HG03469 (cell line): ENCODE results near the gene WFDC11.
"Not testable (repeated sequence)": the region's sequence is repeated elsewhere in the genome, so short reads cannot be mapped to it uniquely, and the experiment has no call there.

ENCODE experiments used
- ATAC-seq: cut with Tn5 transposase; IDR thresholded peaks from one replicate; pipeline ENCODE4 v1.9.1; 2021; ENCODE audit warnings: mild to moderate bottlenecking, moderate library complexity, moderate number of reproducible peaks; ENCODE audit not compliant: unreplicated experiment

Gene WFDC11

DNA sequence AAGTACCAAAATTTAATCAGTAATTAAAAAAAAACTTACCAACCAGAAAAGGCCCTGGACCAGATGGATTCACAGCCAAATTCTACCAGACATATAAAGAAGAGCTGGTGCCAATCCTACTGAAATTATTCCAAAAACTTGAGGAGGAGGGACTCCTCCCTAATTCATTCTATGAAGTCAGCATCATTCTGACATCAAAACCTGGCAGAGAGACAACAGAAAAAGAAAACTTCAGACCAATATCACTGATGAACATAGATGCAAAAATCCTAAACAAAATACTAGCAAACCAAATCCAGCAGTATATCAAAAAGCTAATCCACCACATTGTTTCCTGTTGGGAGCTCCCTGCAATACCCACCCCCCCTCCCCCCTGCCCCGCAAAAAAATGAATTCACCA lies at the start of gene WFDC11:
TSS of gene WFDC11 (minus strand) at position 101 of the 400 bp plus-strand sequence. CDS start 19,639 bp downstream, outside the sequence.
- ATAC-seq = no peak

DNA sequence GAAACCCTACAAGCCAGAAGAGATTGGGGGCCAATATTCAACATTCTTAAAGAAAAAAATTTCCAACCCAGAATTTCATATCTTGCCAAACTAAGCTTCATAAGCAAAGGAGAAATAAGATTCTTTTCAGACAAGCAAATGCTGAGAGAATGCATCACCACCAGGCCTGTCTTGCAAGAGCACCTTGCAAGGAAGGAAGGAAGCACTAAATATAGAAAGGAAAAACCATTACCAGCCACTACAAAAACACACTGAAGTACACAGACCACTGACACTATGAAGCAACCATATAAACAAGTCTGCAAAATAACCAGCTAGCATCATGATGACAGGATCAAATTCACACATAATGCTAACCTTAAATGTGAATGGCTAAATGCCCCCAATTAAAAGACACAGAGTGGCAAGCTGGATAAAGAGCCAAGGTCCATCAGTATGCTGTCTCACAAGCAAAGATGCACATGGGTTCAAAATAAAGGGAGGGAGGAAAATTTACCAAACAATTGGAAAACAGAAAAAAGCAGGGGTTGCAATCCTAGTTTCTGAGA lies 46.2 kb upstream of the WFDC11 start:
- ATAC-seq = not testable (repeated sequence)

DNA sequence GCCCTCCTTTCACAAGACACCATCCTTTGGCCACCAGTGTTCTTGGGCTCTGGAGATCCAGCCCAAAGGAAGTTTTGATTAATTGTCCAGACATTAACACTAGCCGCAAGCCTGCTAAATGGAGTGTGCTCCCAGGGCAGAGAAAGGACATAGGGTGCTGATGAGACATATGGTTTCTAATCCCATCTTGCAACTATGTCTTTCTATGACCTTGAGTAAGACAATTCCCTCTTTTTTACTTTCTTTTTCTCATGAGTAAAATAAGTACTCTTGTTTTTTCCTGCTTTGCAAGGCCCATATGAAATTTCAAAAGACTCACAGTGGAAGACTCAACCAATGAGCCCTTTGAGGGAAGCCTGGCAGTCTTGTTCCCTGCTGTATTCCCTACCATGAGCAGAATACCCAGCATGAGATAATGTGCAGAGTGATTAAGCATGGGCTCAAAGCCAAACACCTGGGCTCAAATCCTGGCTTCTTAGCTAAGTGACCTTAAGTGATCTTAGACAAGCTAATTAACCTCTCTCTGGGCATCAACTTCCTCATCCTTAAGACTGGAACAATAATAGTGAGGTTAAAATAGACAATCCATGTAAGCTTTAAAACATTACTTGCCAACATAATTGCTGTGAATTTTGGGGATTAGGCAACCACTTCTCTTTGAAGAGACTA lies 35.1 kb upstream of the WFDC11 start, which contains the start of gene WFDC10B:
TSS of gene WFDC10B (minus strand) at position 51 of the 669 bp plus-strand sequence. CDS start 19,027 bp downstream, outside the sequence.
- no peak for ATAC-seq

- ATAC-seq = no peak
These were observed 31.8 kb upstream of the WFDC11 start, which contains the start of gene WFDC13 for GRCh38 chr20:45701873-45702272. Gene WFDC13 (plus strand): TSS chr20:45702038. CDS start chr20:45702124, 86 bp downstream.

DNA sequence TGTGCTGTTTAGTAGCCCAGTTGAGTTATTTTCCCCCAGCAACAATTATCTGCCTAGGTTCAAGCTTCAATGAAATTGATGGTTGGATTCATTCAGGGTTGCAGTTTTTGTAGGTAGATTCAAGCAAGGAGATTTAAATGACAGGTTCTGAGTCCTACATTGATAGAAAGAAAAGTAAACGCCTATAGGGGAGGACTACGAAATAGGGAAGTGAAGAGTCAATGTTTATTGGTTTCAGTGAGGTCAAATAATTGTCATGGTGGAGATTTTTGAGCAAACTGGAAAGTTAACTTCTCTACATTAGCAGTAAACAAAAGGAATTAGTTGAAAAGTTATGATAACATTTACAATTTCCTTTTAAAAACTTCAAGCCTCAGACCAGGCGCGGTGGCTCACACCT lies 31.1 kb upstream of the WFDC11 start:
- no peak for ATAC-seq

- no peak for ATAC-seq
These were observed 25.5 kb upstream of the WFDC11 start for GRCh38 chr20:45695496-45695895.

DNA sequence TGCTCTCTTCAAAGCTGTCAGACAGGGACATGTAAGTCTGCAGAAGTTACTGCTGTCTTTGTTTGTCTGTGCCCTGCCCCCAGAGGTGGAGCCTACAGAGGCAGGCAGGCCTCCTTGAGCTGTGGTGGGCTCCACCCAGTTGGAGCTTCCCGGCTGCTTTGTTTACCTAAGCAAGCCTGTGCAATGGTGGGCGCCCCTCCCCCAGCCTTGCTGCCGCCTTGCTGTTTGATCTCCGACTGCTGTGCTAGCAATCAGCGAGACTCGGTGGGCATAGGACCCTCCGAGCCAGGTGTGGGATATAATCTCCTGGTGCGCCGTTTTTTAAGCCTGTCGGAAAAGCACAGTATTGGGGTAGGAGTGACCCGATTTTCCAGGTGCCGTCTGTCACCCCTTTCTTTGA lies 23.3 kb upstream of the WFDC11 start:
- not testable (repeated sequence) for ATAC-seq

GRCh38 chr20:45685896-45686295 lies 15.9 kb upstream of the WFDC11 start:
- no peak for ATAC-seq

- no peak for ATAC-seq
These were observed 9.6 kb upstream of the WFDC11 start for GRCh38 chr20:45679650-45680049.

DNA sequence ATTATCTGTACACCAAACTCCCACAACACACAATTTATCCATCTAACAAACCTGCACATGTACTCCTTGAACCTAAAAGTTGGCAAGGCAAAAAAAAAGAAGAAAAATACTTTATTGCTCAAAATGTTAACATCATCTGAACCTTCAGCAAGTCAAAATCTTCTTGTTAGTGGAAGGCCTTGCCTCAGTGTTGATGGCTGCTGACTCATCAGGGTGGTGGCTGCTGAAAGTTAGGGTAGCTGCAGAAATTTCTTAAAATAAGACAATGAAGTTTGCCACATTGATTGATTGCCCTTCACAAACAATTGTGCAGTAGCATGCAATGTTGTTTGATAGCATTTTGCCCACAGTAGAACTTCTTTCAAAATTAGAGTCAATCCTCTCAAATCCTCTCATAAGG lies 2.7 kb upstream of the WFDC11 start:
- no peak for ATAC-seq

DNA sequence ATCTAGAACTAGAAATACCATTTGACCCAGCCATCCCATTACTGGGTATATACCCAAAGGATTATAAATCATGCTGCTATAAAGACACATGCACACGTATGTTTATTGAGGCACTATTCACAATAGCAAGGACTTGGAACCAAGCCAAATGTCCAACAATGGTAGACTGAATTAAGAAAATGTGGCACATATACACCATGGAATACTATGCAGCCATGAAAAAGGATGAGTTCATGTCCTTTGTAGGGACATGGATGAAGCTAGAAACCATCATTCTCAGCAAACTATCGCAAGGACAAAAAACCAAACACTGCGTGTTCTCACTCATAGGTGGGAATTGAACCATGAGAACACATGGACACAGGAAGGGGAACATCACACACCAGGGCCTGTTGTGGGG lies 13.0 kb downstream of the WFDC11 start:
- not testable (repeated sequence) for ATAC-seq

- not testable (repeated sequence) for ATAC-seq
These were observed 18.3 kb downstream of the WFDC11 start for GRCh38 chr20:45651726-45652125.

GRCh38 chr20:45649312-45649863 lies 20.7 kb downstream of the WFDC11 start:
- no peak for ATAC-seq

GRCh38 chr20:45647441-45648050 lies 22.5 kb downstream of the WFDC11 start:
- ATAC-seq = no peak

DNA sequence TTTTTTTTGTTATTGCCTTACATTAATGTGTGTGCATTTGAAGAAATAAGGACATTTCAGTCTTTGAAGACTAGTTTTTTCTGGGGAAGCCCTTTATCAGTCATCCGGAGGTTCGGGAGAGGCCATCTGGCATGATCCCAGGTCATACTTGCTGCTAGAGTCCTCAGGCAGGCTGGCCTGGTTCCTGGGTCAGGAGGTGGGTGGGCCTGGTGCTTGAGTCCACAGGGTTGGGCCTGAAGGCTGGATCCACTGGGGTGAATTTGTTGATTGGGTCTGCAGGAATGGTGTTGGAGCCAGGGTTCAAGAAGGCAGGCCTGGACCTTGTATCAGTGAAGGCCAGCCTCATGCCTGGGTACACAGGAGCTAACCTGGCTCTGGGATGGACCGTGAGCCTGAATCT lies 23.2 kb downstream of the WFDC11 start:
- no peak for ATAC-seq

DNA sequence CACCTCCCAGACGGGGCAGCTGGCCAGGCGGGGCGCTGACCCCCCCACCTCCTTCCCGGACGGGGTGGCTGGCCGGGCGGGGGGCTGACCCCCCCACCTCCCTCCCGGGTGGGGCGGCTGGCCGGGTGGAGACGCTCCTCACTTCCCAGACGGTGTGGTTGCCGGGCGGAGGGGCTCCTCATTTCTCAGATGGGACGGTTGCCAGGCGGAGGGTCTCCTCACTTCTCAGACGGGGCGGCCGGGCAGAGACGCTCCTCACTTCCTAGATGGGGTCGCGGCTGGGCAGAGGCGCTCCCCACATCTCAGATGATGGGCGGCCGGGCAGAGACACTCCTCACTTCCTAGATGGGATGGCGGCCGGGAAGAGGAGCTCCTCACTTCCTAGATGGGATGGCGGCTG lies 24.2 kb downstream of the WFDC11 start:
- ATAC-seq = not testable (repeated sequence)

DNA sequence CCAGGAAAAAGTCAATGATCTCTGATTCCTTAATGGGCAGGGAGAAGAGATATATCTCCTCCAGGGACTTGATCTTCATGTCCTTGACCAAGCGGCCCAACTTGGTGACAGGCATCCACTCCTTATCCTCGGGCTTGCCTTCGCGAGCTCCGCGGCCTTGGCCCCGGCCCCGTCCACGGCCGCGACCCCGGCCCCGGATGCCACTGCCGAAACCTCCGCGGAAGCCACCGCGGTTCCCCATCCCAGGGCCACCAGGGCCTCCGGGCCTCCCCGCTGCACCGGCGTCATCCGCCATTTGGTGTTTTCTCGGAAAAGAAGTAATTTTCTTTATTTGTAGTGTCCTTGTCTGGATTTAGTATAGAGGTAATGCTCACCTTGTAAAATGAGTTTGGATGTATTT lies 29.0 kb downstream of the WFDC11 start:
- not testable (repeated sequence) for ATAC-seq

DNA sequence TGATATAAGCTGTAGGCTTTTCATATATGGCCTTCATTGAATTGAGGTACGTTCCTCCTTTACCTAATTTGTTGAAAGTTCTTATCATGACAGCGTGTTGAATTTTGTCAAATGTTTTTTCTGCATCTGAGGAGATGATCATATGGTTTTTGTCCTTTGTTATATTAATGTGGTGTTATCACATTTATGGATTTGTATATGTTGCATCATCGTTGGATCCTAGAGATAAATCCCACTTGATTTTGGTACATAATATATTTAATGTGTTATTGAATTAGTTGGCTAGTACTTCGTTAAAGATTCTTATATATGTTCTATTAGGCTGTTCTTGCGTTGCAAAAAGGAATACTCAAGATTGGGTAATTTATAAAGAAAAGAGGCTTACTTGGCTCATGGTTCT lies 30.4 kb downstream of the WFDC11 start:
- no peak for ATAC-seq

- no peak for ATAC-seq
These were observed 33.5 kb downstream of the WFDC11 start for GRCh38 chr20:45636513-45636912.

GRCh38 chr20:45631184-45631583 lies 38.9 kb downstream of the WFDC11 start, which contains the start of gene WFDC9:
Gene WFDC9 (minus strand): TSS chr20:45631284. CDS start chr20:45610181, 21,103 bp downstream.
- no peak for ATAC-seq

- no peak for ATAC-seq
These were observed 39.7 kb downstream of the WFDC11 start for GRCh38 chr20:45630371-45630770.
